Activated naive CD4-positive, alpha-beta T cell treated with Interleukin-2 at 50 U/mL for 16 hours (primary cell): Measurements from ENCODE around the gene LRRC3C.
A peak's percentile ranks its signal among the peaks of the same experiment; 100 is the strongest.

Source experiments
- DNase-seq: peaks from one replicate; pipeline ENCODE4 v3.0.0-alpha.2; 2020

Gene LRRC3C

GRCh38 chr17:39980351-39981206 is 53.0 kb downstream of the LRRC3C start, which contains the start of gene PSMD3:
TSS of gene PSMD3 (plus strand) at chr17:39980807. CDS start at chr17:39980971, 164 bp downstream.
- DNase-seq: peak; percentile 98

- DNase-seq: no peak
Measured at GRCh38 chr17:39981207-39981741, 53.7 kb downstream of the LRRC3C start.

- DNase-seq: no peak
Measured at GRCh38 chr17:39981766-39982375, 54.3 kb downstream of the LRRC3C start.

GRCh38 chr17:39988206-39988810 is 60.8 kb downstream of the LRRC3C start:
- DNase-seq: no peak

GRCh38 chr17:39994448-39994847 is 66.9 kb downstream of the LRRC3C start:
- DNase-seq: no peak
